K562 (cell line): ENCODE measurements around the gene SPEG. TPM values are rescaled to one million over a fixed set of nuclear protein-coding genes. Genes with fewer than 3 reads are reported as not detected.

Source experiments
- ATAC-seq: fragments of 200-7000 bp; cut with Tn5 transposase; 3 replicates; pipeline ENCODE4 v1.9.1; 2020; ENCODE audit warnings: moderate library complexity
- BruUV-seq: library from RNA; stranded (reverse); fragments of 400-500 nt; replicated peaks from 2 replicates; lab custom pipeline; 2021; lab: Mats Ljungman, UMichigan
- CTCF ChIA-PET: fragments of 300-600 bp; formaldehyde crosslinking; extraction: SDS; loops from one replicate; lab custom pipeline; 2021; ENCODE audit warnings: low intra/inter-chr PET ratio; lab: Yijun Ruan, JAX
- POLR2A ChIA-PET: fragments of 300-600, 350-650 bp; sonication (Branson Sonifier 250); formaldehyde crosslinking; extraction: SDS; loops from one replicate; lab custom pipeline; 2021; ENCODE audit warnings: antibody characterized with exemption, inconsistent platforms; lab: Yijun Ruan, JAX
- DNase-seq, 4 experiments: peaks; one replicate each; pipeline versions ENCODE4 v3.0.0 to v3.0.0-alpha.2; 2011 to 2018; ENCODE audit warnings: low spot score in 3 of 4, mixed read lengths in 3 of 4; ENCODE audit errors: extremely low read depth in 1 of 4
- FAIRE-seq: peaks from 2 replicates; lab custom pipeline; 2011; peaks lifted over from hg19 to GRCh38; lab: Jason Lieb, UNC
- H2AFZ ChIP-seq: 2 replicates; pipeline ENCODE4 v1.6.0; 2011; ENCODE audit warnings: low read depth, low read length, control low read depth, inconsistent platforms
- H3K27ac ChIP-seq: fragments of 200-600 bp; 3 replicates; pipeline ENCODE4 v1.8.0; 2011; ENCODE audit warnings: low read depth, mild to moderate bottlenecking, control low read depth, inconsistent platforms, low read length, moderate library complexity, mixed read lengths; ENCODE audit errors: extremely low read depth
- H3K27me3 ChIP-seq, 2 experiments: fragments of 300-600 bp in 1 of 2; 2 replicates in 1 of 2; 3 replicates in 1 of 2; pipeline versions ENCODE4 v1.6.0 to v1.8.0; 2011; ENCODE audit warnings: inconsistent platforms in 2 of 2, low read length in 2 of 2, mild to moderate bottlenecking in 1 of 2, mixed read lengths in 1 of 2, moderate library complexity in 1 of 2; ENCODE audit not compliant: control insufficient read depth in 2 of 2, insufficient read depth in 2 of 2
- H3K36me3 ChIP-seq: fragments of 300-600 bp; 3 replicates; pipeline ENCODE4 v1.8.0; 2011; ENCODE audit warnings: mild to moderate bottlenecking, low read length, inconsistent platforms; ENCODE audit not compliant: control insufficient read depth, insufficient read depth
- H3K4me1 ChIP-seq, 2 experiments: fragments of 200-600 bp in 1 of 2; replicated peaks in 1 of 2; 2 replicates in 1 of 2; 3 replicates in 1 of 2; pipeline versions ENCODE4 v1.5.1 to v1.8.0; 2011; ENCODE audit warnings: inconsistent platforms in 2 of 2, low read length in 2 of 2, mild to moderate bottlenecking in 1 of 2, mixed read lengths in 1 of 2, moderate library complexity in 1 of 2; ENCODE audit not compliant: control insufficient read depth in 2 of 2, insufficient read depth in 2 of 2
- H3K4me2 ChIP-seq: 2 replicates; pipeline ENCODE4 v1.6.1; 2011; ENCODE audit warnings: low read length, control low read depth, inconsistent platforms, mixed read lengths; ENCODE audit not compliant: insufficient read depth
- H3K4me3 ChIP-seq: fragments of 200-600 bp; sonication (generic), shearing (Covaris generic); 2 replicates; pipeline ENCODE4 v1.5.1; 2016; ENCODE audit warnings: control low read depth, inconsistent platforms
- H3K79me2 ChIP-seq: fragments of 200-600 bp; 3 replicates; pipeline ENCODE4 v1.8.0; 2011; ENCODE audit warnings: low read length, inconsistent platforms; ENCODE audit not compliant: control insufficient read depth, insufficient read depth
- H3K9ac ChIP-seq, 2 experiments: 2 replicates each; pipeline versions ENCODE4 v1.6.0 to v1.6.1; 2011; ENCODE audit warnings: low read depth in 2 of 2, low read length in 2 of 2, control low read depth in 1 of 2, inconsistent platforms in 1 of 2, mild to moderate bottlenecking in 1 of 2, mixed read lengths in 1 of 2; ENCODE audit not compliant: insufficient read depth in 1 of 2
- H3K9me1 ChIP-seq: one replicate; pipeline ENCODE4 v1.6.0; 2011; ENCODE audit warnings: inconsistent platforms, mild to moderate bottlenecking, low read length, moderate library complexity; ENCODE audit not compliant: control insufficient read depth, insufficient read depth
- H3K9me3 ChIP-seq: replicated peaks from 2 replicates; pipeline ENCODE4 v1.5.1; 2011; ENCODE audit warnings: low read depth, low read length, inconsistent platforms; ENCODE audit not compliant: control insufficient read depth, insufficient read depth
- H4K20me1 ChIP-seq: replicated peaks from 2 replicates; pipeline ENCODE4 v1.6.1; 2011; ENCODE audit warnings: low read length, inconsistent platforms, mixed read lengths; ENCODE audit not compliant: control insufficient read depth, insufficient read depth
- ARNT ChIP-seq, 2 experiments: fragments of 450-650 bp; IDR thresholded peaks; 2 replicates each; pipeline ENCODE4 v1.6.1; 2016; ENCODE audit warnings: mild to moderate bottlenecking in 1 of 2
- E4F1 ChIP-seq: fragments of 250-450 bp; sonication (Bioruptor Pico); IDR thresholded peaks from 2 replicates; pipeline ENCODE4 v1.5.0; 2021; ENCODE audit warnings: mild to moderate bottlenecking, borderline replicate concordance
- GTF3C2 ChIP-seq: IDR thresholded peaks from 3 replicates; pipeline ENCODE4 v1.6.1; 2011; ENCODE audit warnings: borderline replicate concordance, mild to moderate bottlenecking, moderate library complexity; ENCODE audit not compliant: insufficient read length; ENCODE audit errors: extremely low read depth
- HDGF ChIP-seq: fragments of 450-650 bp; IDR thresholded peaks from 2 replicates; pipeline ENCODE4 v1.6.1; 2016
- NR1H2 ChIP-seq: sonication (generic); formaldehyde crosslinking; IDR thresholded peaks from 2 replicates; pipeline ENCODE4 v1.4.0; 2020; ENCODE audit warnings: mild to moderate bottlenecking, missing genetic modification reagents
- PCBP2 ChIP-seq: fragments of 200-400 bp; formaldehyde crosslinking; IDR thresholded peaks from 2 replicates; pipeline ENCODE4 v1.6.1; 2018; ENCODE audit warnings: low read length, low read depth, mild to moderate bottlenecking, moderate library complexity; ENCODE audit not compliant: poor library complexity, severe bottlenecking
- PHF20 ChIP-seq: fragments of 450-650 bp; IDR thresholded peaks from 2 replicates; pipeline ENCODE4 v1.6.1; 2018; ENCODE audit not compliant: partially characterized antibody
- RBFOX2 ChIP-seq: fragments of 200-400 bp; formaldehyde crosslinking; IDR thresholded peaks from 2 replicates; pipeline ENCODE4 v1.6.1; 2017; ENCODE audit warnings: low read depth, mild to moderate bottlenecking, low read length, moderate library complexity
- SMARCA5 ChIP-seq: fragments of 450-650 bp; IDR thresholded peaks from 2 replicates; pipeline ENCODE4 v1.6.1; 2016
- TRIM28 ChIP-seq: fragments of 450-650 bp; IDR thresholded peaks from 2 replicates; pipeline ENCODE4 v1.6.1; 2017
- WGBS: fragments of 100-300 bp; shearing (Covaris generic); methylation state at CpG from one replicate; pipeline ENCODE4 v1.1.6; 2016; ENCODE audit warnings: low coverage, mixed read lengths; ENCODE audit not compliant: insufficient coverage; ENCODE audit errors: missing lambda C conversion rate; 5-methylcytosine and 5-hydroxymethylcytosine counted together
- in situ Hi-C: fragments of 300-500 bp; cut with MboI; formaldehyde crosslinking; loops from 4 replicates; pipeline ENCODE4 v1.15.0; 2018; ENCODE audit warnings: inconsistent platforms, mixed read lengths
- intact Hi-C: fragments of 100-400 bp; cut with micrococcal nuclease; formaldehyde crosslinking; loops from 2 replicates; pipeline ENCODE4 v1.14.2; 2022
- polyA plus RNA-seq, 8 experiments: library from polyadenylated mRNA; depleted of rRNA in 4 of 8; stranded (reverse) in 5 of 8; unstranded in 3 of 8; fragments of >200 nt; fragmentation: Nextera tagmentation in 2 of 8; fragmentation: Illumina TruSeq in 1 of 8; extraction: Ambion mirVana in 2 of 8; extraction: Trizol in 1 of 8; gene quantifications; 2 replicates each; pipeline versions ENCODE4 v1.2.1 to v1.2.3, GENCODE V29; 2011 to 2014; ENCODE audit warnings: inconsistent platforms in 1 of 8, missing spikeins in 1 of 8
- total RNA-seq, 7 experiments: library from RNA; depleted of rRNA in 6 of 7; stranded (reverse); fragments of >200 nt in 6 of 7; fragmentation: Illumina TruSeq in 2 of 7; extraction: Trizol in 2 of 7; gene quantifications; 2 replicates each; pipeline versions ENCODE4 v1.2.1 to v1.2.3, GENCODE V29; 2011 to 2021; ENCODE audit warnings: low replicate concordance in 1 of 7
- TF ChIP-seq, protein P1 (sequence below): sonication (generic); formaldehyde crosslinking; IDR thresholded peaks from 2 replicates; pipeline ENCODE4 v1.8.1; 2023; ENCODE audit warnings: mild to moderate bottlenecking, missing genetic modification reagents
- TF ChIP-seq, protein P2 (sequence below): fragments of 250-450 bp; sonication (Bioruptor Pico); IDR thresholded peaks from 2 replicates; pipeline ENCODE4 v1.8.0; 2022; ENCODE audit warnings: moderate library complexity, mild to moderate bottlenecking, inconsistent platforms

Gene SPEG
- total and polyA plus RNA-seq, 9 of the 15 experiments (the other 6 are each of a cell fraction or from before 2014, with no cell fraction given): 0.49 to 8.7 (median 3.0) TPM

DNA sequence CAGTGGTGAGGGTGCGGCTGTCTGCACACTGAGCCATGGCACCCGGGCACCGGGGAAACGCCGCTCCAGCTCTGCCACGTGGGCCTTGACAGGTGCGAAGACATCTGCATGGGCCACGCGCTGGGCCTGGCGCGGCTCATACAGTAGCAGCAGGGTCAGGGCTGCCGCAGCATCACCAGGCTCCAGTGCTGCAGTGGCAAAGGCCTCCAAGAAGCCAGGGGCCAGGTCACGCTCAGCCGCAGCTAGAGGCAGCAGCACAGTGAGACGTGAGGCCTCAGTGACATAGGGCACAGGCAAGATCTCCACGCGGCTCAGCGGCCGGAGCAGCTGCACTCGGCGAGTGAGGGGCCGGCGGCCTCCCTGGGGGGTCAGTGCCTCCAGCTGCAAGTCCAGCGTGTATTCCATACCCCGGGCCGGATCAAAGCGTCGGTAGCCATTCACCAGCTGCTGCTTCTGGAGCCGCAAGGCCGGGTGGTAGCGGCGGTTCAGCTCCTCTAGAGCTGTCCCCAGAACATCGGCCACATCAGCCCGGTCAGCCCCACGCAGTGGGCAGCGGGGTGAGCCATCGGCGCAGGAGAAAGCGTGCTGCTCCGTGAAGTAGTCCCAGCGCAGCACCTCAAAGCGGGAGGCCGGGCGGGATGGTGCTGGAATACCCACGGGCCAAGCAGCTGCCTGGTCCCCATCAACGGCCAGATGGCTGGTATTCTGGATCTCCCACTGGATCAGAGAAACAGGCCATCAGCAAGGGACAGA is 105.5 kb downstream of the SPEG start:
- in situ Hi-C loops: loop anchor here (5.0 to 10.0 kb wide), 2 partner anchors 102 to 155 kb away; no protein-coding TSS in a partner anchor
- 85% methylated on average over 14 of the region's 46 CpGs for WGBS
- POLR2A ChIA-PET: interaction anchor here (0.8 kb wide), 1 partner anchor 121 kb away, joined by 4 read pairs; no protein-coding TSS in a partner anchor
- Histone ChIP-seq H3K9ac (no peak overlapping the region; a peak in 1 of 4 replicates), H3K9me3 (no peaks in the 10 kb centered on the region), H3K9me1 (no peaks in the 10 kb centered on the region), H3K27me3 (no peaks in the 10 kb centered on the region), H3K36me3 (peaks cover 35% of the 10 kb centered on the region; the same call in 2 of the 3 replicates), H2AFZ (no peak overlapping the region), H3K27ac (no peak overlapping the region), H4K20me1 (peaks cover 14% of the 10 kb centered on the region; the same call in 1 of the 2 replicates), H3K4me2 (no peak overlapping the region), H3K4me3 (no peak overlapping the region), H3K79me2 (peaks cover 17% of the 10 kb centered on the region), H3K4me1 (peaks cover 0 to 69% of the 10 kb centered on the region in 2 experiments; a peak in 3 of 5 replicates)
- ATAC-seq: no peak
- CTCF ChIA-PET: no interaction called here
- FAIRE-seq: no peak
- no TSS peak for BruUV-seq
- intact Hi-C loops: loop anchor here (5.0 kb wide), 1 partner anchor 87 kb away; the partner anchor contains the start of gene SLC4A3
- DNase-seq: no peak
- no peak for TF ChIP-seq SMARCA5
- peak; percentile 59 for TF ChIP-seq RBFOX2
- no peak for TF ChIP-seq ARNT (IDR thresholded peaks at IDR 0.05)
- no peak for TF ChIP-seq PCBP2
- no peak for TF ChIP-seq PHF20
- TF ChIP-seq NR1H2 (CRISPR knock-in tag): no peak
- TF ChIP-seq HDGF: no peak
- TF ChIP-seq, protein P1, sequence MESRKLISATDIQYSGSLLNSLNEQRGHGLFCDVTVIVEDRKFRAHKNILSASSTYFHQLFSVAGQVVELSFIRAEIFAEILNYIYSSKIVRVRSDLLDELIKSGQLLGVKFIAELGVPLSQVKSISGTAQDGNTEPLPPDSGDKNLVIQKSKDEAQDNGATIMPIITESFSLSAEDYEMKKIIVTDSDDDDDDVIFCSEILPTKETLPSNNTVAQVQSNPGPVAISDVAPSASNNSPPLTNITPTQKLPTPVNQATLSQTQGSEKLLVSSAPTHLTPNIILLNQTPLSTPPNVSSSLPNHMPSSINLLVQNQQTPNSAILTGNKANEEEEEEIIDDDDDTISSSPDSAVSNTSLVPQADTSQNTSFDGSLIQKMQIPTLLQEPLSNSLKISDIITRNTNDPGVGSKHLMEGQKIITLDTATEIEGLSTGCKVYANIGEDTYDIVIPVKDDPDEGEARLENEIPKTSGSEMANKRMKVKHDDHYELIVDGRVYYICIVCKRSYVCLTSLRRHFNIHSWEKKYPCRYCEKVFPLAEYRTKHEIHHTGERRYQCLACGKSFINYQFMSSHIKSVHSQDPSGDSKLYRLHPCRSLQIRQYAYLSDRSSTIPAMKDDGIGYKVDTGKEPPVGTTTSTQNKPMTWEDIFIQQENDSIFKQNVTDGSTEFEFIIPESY (CRISPR knock-in tag): peak; percentile 69
- TF ChIP-seq, protein P2, sequence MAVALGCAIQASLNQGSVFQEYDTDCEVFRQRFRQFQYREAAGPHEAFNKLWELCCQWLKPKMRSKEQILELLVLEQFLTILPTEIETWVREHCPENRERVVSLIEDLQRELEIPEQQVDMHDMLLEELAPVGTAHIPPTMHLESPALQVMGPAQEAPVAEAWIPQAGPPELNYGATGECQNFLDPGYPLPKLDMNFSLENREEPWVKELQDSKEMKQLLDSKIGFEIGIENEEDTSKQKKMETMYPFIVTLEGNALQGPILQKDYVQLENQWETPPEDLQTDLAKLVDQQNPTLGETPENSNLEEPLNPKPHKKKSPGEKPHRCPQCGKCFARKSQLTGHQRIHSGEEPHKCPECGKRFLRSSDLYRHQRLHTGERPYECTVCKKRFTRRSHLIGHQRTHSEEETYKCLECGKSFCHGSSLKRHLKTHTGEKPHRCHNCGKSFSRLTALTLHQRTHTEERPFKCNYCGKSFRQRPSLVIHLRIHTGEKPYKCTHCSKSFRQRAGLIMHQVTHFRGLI: no peak
- TF ChIP-seq TRIM28: no peak
- TF ChIP-seq GTF3C2: no peak
- no peak for TF ChIP-seq E4F1 (CRISPR knock-in tag)
